ENCODE data around the gene LINGO1. TPM values are rescaled to one million over a fixed set of nuclear protein-coding genes. Genes with fewer than 3 reads are reported as not detected.

LINGO1 gene
- total RNA-seq, 1 experiment from 2014 or later = 0.41 TPM

DNA sequence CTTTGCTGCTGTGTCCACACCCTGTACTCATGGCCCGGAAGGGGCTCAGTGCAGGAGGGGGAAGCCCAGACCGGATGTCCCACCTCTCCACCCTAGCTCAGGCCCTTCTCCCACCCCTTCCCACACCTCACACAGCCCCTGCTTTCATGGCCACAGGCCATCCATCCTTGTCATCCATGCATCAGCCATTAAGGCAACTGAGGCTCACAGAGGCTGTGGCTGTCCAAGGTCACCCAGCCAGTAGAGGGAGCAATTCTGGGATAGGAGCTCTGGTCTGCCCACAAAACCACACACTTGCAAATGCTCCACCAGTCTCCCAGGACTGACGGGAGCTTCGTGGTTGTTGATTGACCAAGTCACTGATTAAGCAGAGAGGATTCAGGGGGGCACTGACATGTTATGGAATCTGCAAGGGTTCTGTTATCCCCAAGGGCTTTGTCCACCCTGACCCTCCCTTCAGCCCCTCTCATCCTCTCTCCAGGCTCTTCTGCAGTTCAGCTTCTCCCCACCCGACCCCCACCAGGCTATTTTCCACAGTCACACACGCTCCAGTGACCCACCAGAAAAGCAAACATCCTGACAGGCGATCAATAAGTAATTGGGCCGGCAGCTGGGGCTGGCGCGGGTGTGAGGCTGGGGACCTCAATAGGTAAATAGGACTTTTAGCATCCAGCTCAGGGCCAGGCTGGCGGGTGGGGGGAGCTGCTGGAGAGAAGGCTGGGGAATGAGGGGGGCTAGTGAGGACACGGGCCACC is 15.1 kb downstream of the LINGO1 start:
- DNase-seq (ENCODE audit: low spot score) = peak; percentile 51

DNA sequence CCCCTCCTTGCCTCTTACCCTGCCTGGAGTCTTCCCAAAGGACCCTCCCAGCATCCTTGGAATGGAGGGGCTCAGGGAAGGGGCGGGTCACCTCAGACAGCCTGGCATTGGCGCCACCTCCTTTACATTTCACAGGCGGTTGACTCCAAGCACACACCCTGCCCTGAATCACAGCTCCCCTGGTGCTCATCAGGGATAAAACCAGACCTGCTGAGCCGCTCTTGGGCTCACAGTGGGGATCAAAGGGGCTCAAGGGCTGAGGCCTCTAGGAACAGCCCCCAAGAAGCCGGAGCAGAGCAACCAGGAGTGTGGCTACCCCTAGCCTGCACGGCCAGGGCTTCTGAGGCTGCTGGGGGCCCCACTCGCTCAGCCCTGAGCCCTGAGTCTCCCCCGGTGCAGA is 16.6 kb downstream of the LINGO1 start:
- DNase-seq (ENCODE audit: low spot score) = no peak

DNA sequence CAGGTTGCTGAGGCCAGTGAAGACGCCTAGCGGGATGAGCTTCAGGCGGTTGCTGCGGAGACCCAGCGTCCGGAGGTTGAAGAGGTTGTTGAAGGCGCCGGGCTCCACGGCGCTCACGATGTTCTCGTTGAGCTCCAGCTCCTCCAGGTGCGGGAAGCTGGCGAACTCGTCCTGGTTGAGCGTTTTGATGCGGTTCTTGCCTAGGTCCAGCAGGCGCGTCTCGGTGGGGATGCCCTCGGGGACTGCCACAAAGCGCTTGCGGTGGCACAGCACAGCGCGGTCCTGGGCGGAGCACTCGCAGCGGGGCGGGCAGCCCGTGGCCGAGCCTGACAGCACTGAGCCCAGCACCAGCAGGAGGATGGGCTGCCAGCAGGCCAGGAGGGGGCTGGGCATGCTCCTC is 17.2 kb downstream of the LINGO1 start:
- DNase-seq (ENCODE audit: low spot score) = no peak

DNA sequence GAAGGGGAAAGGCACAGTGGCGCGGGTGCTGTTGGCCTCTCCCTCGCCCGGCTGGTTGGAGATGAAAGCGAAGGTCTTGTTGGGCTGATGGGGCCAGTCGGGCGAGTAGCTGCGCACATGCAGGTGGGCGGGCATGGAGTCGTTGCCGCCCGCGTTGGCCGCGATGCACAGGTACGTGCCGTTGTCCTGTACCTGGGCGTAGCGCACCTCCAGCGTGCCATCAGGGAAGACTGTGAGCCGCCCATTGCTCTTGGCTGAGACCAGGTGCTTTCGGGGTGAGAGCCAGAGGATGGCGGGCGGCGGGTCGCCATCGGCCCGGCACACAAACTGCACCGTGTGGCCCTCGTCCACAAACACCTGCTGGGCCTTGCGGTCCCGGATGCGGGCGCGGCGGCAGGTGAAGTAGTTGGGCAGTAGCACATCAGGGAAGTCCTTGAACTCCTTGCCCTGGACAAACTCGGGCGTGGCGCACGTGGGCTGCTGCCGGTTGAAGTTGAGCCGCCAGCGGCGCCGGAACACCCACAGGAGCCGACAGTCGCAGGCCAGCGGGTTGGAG is 18.4 kb downstream of the LINGO1 start:
- no peak for DNase-seq (ENCODE audit: low spot score)

DNA sequence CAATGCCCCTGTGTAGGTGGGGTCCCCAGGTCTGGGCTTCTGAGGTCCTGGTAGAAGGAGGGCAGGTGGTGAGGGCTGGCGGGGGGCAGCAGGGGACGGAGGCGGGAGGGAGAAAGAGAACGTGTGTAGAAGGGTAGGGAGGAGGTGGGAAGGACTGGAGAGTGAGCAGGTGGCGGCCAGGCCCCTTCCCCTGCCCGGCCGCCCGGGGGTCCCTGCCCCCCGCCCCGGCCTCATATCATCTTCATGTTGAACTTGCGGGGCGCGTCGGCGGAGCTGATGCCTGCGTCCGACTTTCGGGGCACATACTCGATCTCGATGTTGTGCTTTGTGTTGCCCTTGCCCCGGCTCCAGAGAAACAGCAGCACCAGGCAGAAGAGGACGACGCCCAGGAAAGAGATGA is 18.9 kb downstream of the LINGO1 start:
- no peak for DNase-seq (ENCODE audit: low spot score)

DNA sequence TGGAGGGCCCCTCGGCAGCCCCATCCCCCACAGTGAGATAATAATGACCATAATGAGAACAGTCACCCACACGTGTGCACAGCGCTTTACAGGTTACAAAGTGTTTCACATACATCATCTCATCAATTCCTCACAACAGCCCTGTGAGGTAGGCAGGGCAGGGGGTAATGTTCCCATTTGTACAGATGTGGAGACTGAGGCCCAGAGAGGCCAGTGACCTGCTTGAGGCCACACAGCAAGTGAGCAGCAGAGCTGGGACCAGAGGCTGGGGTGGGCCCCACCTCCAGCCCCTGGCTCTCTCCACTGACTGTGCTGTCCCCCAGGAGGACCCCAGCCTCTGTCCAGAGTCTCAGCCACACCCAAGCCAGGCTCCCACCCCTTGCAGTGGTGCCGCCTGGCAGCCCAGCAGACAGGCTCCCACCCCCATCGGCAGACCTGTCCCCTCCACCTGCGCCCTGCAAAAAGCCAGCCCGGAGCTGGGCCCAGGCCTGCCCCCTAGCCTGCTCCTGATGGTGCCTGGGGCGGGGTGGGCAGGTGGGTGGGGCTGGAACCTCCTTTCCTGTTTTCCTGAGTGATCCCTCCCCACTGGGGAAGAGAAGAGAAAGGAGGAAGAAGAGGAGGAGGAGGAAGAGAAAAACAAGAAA is 19.6 kb downstream of the LINGO1 start:
- DNase-seq (ENCODE audit: low spot score) = no peak

DNA sequence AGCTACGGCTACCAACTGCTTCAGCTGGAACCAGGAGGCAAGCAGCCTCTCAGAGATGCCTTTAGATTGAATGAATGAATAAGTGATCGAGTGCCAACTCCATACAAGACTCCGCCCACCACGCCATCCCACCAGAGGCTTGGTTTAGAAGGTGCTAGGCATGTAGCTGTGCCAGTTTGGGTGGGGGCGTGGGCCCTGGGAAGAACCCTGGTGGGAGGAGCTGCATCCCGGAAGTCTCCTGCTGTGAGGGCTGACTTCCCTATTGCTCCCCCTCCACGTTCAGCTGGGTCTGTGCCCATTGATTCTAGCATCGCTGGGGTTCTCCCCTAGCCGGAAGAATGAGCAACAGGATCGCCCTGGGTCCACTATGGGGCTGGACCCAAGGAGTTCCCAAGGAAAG is 20.9 kb downstream of the LINGO1 start:
- DNase-seq (ENCODE audit: low spot score) = no peak

DNA sequence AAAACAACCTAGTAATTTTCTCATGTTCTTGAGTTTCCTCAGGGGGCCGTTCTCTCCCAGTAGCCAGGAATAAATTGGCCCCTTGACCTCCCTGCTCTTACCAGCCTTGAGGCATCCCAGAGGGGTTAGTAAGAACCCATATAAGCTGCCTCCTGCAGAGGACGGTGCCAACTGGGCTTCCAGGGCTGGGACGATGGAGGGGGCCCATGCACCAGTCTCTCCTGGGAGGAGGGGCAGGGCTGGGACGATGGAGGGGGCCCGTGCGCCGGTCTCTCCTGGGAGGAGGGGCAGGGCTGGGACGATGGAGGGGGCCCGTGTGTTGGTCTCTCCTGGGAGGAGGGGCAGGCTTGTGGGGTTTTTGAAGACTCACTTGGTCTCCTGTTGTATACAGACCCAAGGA is 22.0 kb downstream of the LINGO1 start:
- no peak for DNase-seq (ENCODE audit: low spot score)

DNA sequence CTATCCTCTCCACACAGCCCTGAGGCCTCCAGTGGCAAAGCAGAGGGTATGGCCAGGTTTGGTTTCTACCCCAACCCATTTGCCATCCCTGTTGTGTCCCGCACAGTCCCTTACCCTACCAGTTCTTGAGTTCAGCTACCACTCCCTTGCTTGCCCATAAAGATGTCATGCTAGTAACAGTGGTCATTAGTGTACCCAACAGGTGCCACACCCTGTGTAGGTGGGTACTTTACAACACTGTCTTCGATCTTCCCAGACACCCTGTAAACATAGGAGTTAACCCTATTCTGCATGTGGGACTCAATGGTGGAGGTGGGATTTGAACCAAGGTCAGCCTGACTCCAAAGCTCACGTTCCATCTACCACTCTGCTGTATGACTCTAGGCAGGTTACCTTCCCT is 23.2 kb downstream of the LINGO1 start:
- no peak for DNase-seq (ENCODE audit: low spot score)

DNA sequence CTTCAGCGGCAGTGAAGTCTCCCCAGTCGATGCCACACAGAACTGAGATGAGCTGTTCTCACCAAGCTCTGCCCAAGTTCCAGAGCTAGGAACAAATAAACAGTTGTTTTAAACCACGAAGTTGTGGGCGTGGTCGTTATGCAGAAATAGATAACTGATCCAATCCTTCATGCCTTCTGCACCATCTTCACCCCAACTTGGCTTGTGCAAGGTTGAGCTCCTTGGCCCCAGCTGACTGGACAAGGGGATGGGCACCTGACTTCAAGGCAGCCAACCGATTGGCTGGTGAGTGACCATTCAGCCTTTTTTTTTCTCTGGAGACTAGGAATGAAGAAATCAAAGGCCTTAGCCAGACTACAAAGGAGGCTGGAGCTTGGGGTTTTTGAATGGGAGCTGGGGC is 23.9 kb downstream of the LINGO1 start:
- DNase-seq (ENCODE audit: low spot score) = no peak

DNA sequence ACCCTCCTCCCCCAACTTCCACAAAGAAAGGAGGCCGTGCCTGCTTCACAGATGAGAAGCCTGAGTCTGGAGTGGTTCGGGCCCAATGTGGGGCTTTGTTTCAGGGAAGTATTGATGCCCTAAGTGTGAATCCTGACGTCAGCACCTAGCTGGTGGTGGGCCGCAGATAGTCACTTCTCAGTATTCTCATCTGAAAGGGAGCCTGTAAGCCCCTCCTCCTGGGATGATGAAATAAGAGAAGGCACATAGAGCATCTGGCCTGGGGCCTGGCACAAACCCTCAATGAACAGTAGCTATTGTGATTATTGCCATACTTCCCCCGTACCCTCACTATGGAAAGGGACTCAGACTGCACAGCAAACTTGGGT is 24.8 kb downstream of the LINGO1 start:
- no peak for DNase-seq (ENCODE audit: low spot score)

DNA sequence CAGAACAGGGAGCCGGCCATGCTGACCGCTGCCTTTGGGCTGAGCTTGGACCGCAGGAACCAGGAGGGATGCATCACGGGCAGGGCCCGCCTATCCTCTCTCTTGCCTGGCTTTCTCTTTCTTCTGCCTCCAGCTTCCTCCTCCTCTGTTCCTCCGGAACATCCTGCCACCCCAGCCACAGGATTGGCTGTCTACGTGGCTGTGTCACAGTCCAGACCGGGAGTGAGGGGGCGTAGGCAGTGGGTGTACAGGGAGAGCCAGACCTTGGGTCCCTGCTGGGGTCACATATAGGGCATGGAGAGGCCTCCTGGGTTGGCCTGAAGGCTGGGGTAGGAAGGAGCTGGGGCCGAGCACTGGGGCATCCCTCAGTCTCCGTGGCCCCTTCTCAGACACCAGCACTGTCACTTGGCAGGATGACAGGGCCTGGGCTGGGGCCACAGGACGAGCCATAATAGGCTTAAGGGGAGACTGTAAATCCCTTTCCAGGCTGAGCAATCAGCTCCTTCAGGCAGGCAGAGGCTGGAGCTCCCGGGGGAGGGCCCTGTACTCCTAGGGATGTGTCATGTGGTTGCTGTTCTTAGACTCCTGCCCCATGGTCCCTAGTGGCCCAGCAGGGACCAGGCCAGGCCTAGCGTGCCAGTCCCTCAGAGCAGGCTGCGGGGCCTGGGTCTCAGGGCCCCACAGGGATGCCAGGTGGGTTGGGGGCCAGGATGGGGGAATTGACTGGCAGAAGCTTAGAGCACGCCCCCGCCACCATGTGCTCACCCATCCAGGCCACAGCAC is 25.4 kb downstream of the LINGO1 start:
- DNase-seq (ENCODE audit: low spot score) = peak; percentile 50

DNA sequence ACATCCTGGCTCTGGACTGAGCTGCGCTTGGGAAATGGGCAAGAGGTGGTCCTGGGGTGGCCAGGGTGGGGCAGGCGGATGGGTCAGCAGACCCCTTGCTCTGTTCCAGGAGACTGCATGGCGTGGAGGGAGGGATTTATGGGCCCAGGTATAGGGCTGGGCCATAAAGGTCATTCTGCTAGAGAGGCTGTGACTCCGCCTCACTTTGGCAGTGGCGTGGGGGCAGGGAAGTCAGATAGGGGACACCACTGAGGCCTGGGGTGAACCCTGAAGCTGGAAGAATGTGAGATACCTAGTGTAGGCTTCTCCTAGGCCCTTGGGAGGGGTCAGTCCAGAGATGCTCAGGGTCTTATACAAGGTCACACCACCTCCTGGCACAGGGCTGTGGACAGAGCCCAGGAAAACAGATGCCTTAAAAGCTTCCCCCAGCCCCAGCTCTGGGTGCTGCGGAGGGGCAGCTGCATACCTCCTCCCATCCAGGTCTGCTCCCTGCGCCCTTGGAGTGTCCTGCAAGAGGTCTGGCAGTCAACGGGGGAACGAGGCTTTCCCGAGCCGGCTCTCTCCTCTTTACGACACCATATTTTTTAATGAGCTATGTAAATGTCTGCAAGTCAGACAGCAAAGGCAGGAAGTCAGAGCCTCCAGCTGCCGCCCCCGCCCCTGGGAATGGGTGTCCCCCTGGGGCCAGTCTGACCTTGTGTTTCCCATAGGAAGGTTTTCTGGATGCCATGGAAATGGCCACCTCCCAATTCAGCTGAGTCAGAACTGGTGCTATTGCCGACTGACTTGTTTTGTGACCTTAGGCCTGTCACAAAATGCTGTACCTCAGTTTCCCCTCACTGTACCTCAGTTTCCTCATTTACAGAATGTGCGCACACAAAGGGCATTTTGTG is 26.3 kb downstream of the LINGO1 start:
- no peak for DNase-seq (ENCODE audit: low spot score)

DNA sequence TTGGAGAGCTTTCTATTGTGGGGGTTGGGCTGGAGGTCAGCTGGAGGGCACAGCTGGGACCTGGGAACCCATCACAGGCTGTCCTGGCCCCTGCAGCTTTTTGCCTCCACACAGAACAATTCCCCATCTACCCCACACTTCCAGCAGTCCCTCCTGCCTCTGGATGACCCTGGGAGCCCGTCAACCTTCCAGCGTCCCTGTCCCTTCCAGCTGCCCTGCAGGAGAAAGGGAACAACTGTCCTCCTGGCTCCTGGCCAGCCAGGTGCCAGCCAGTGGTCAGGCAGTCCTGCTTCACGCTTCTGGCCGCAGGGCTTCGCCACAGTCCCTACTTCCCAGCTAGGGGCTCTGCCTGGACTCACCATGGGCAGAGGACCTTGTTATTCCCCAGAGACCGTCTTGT is 27.2 kb downstream of the LINGO1 start:
- DNase-seq (ENCODE audit: low spot score) = no peak

DNA sequence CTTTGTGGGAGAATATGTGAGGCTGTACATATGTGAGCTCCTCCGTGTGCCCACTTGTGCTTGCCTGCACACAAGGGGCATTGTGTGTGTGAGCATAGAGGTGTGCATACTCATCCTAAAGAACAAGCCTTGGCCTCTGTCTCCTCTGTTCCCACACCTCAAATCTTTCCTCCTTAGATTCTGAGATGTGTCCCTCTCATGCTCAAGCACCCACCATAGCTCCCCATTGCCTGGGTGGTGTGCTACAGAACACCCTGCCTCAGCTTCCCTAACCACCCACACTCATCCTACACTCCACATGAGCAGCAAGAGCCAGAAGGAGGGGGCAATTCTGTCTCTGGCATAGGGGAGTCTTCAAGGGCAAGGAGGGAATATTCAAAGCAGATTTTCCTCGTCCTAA is 27.7 kb downstream of the LINGO1 start:
- no peak for DNase-seq (ENCODE audit: low spot score)

DNA sequence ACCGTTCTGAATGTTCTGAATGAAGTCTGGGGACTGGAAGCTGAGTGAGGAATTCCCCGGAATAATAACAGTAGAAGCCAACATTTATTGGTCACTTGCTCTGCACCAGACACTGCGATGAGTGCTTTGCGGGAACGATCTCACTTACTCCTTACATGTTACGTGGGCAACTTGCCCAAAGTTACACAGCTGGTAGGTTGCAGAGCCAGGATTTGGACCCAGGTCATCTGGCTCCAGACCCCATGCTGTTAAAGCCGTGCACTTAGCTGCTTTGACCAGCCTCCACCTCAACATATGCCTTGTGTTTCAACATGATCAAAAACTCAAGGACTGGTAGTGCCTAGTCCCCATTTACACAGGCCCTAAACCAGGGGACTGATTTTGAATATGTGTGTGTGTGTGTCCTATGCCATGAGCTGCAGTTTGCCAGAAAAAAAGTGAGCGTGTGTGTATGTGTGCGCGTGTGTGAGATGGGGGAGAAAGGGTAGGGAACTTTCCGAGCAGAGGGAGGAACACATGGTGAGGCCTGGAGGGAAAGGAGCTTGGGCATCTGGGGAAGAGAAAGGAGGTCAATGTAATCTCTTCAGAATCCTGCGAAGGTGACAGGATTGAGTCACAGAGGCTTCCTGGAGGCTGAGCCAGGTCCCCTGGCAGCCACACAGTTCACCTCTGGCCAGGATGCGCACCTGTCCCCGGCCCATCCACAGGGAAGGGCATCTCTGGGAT is 28.9 kb downstream of the LINGO1 start:
- DNase-seq (ENCODE audit: low spot score) = no peak

DNA sequence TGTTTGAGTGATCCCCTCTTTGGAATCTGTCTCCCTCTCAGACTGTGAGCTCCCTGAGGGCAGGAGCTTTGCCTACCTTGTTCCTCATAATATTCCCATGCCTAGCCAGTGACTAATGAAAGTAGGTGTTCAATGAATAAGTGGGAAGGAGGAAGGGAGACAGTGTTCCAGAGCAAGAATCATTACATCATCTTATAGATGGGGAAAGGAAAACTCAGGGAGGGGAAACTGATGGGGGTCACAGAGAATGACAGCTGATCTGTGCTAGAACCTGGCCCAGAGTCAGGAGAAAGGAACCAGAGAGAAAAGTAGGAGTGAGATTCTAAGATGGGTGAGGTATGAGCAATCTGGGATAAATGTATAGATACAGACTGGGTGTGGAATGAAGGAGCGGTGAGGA is 29.9 kb downstream of the LINGO1 start:
- no peak for DNase-seq (ENCODE audit: low spot score)

DNA sequence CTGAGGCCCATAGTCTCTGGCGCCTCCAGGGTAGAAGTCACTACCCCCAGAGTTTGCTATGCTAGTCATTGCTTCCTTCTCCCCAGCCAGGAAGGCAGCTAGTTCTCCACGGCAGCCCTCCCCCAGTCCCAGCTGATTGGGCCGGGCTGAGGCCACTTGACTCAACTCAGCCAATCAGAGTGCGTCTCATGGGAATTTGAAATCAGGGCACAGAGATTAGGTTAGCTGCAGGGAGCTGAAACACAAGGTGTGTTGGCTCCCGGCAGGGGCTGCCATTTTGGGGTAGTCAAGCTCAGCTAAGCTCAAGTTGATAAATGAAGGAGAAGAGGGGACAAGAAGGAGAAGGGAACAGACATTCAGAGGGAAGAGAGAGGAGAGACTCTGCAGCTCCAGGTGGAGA is 32.8 kb downstream of the LINGO1 start:
- DNase-seq (ENCODE audit: low spot score) = peak; percentile 61

DNA sequence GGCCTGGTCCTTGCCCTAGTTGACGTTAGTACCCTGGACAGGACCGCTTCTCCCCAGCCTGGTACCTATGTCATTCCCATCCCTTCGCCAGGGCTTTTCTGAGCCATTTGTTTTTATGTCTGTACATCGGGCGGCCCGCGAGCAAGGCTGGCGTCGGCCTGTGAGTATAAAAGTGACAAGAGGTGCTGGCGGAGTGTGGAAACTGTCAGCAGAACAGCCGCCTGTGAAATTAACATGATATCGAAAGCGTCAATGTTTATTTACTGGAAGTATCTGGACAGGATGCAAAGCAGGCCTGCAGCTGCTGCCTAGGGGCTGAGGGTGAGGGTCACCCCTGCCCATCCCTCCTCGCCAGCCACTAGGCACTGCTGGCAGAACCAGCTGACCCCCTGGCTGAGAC is 33.4 kb downstream of the LINGO1 start:
- no peak for DNase-seq (ENCODE audit: low spot score)

DNA sequence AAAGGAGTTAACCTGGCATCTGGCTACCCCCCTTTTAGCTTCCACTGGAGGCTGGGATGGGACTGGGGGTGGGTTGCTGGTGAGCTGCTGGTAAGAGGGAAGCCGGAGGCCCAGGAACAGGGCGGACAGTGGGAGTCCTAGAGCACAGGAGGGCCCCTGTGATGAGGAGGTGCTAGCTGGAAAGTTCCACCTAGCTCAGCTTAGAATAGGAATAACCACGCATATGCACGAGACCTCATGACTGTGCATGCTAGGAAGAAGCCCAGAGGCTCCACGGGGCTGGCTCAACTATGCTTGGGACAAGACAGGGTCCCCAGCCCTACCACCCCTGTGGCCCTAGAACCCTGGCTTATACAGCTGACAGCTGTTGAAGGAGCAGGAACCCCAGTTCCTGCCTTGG is 34.1 kb downstream of the LINGO1 start:
- no peak for DNase-seq (ENCODE audit: low spot score)
